HG03439 (cell line): ENCODE data around the gene ATOH8.
A peak's percentile ranks its signal among the peaks of the same experiment; 100 is the strongest.
"Not testable (repeated sequence)": the region's sequence is repeated elsewhere in the genome, so short reads cannot be mapped to it uniquely, and the experiment has no call there.

ENCODE experiments used
- ATAC-seq: cut with Tn5 transposase; IDR thresholded peaks from one replicate; pipeline ENCODE4 v1.9.1; 2021; ENCODE audit warnings: mild to moderate bottlenecking, moderate library complexity; ENCODE audit not compliant: unreplicated experiment

The ATOH8 gene

DNA sequence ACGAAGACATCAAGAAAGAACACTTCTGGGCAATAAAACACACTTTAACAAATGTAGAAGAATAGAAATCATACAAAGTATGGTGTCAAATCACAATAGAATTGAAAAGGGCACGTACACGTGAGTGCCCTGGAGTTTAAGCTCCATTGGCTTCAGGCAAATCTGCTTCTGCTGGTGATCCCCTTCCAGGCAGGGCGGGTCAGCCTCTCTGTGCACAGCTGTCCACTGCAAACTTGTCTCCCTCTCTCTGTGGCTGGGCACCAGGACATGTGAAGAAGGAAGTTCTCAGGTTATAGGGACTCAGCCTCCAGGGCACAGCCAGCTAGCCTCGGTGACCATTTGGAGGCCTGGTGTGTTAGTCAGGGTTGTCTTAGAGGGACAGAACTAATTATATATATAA, 69.0 kb downstream of the ATOH8 start:
- no peak for ATAC-seq

GRCh38 chr2:85823951-85824350, 70.2 kb downstream of the ATOH8 start:
- ATAC-seq: no peak

GRCh38 chr2:85826990-85827878, 73.4 kb downstream of the ATOH8 start:
- peak; percentile 70 for ATAC-seq

- ATAC-seq: no peak
Observed at GRCh38 chr2:85827879-85828569, 74.2 kb downstream of the ATOH8 start.

DNA sequence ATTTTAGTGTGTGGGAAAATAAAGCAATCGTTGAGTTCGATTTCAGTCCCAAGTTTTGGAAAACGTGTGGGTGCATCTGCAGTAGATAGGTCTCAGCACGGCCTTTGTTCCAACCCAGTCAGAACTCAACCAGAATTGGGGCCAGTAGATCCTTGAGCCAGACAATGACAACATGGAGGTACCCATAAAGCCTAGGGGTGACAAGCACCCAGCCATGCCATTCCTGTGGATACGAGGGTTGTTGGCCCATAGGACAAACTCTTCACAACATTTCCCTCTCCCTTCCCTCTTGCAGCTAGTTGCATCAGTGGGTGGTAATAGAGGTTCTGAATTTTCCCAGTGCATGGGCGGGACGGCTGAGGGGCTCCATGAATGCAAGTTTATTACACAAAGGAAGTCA, 74.9 kb downstream of the ATOH8 start:
- no peak for ATAC-seq

DNA sequence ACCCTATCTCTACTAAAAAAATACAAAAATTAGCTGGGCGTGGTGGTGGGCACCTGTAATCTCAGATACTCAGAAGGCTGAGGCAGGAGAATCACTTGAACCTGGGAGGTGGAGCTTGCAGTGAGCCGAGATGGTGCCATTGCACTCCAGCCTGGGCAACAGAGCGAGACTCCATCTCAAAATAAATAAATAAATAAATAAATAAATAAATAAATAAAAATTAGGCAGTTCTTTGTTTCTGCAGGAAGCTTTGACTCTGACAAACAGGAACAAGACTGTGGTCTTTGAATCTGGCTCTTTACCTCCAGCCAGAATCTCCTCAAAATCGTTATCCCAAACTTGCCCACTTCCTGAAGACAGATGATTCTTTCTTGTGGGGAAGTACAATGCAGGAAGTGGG, 75.6 kb downstream of the ATOH8 start:
- not testable (repeated sequence) for ATAC-seq

GRCh38 chr2:85830645-85831044, 76.9 kb downstream of the ATOH8 start:
- no peak for ATAC-seq

- ATAC-seq: no peak
Observed at GRCh38 chr2:85831735-85832134, 77.9 kb downstream of the ATOH8 start.

GRCh38 chr2:85834466-85834865, 80.7 kb downstream of the ATOH8 start:
- ATAC-seq: no peak
